Neural progenitor cell (in vitro differentiated cells): ENCODE results near the gene OR4C16. TPM values are rescaled to one million over a fixed set of nuclear protein-coding genes. Genes with fewer than 3 reads are reported as not detected.

Source experiments
- DNase-seq: peaks from one replicate; pipeline ENCODE4 v3.0.0-alpha.2; 2016; ENCODE audit warnings: low spot score
- H2AFZ ChIP-seq: fragments of 200-600 bp; sonication (generic); replicated peaks from 2 replicates; pipeline ENCODE4 v1.6.1; 2016; ENCODE audit warnings: antibody characterized with exemption
- H3F3A ChIP-seq: fragments of 200-600 bp; sonication (generic); 2 replicates; pipeline ENCODE4 v1.6.1; 2016; ENCODE audit warnings: antibody characterized with exemption, low read depth
- H3K27ac ChIP-seq: fragments of 200-600 bp; sonication (generic); 2 replicates; pipeline ENCODE4 v1.5.1; 2016; ENCODE audit warnings: mild to moderate bottlenecking
- H3K27me3 ChIP-seq: fragments of 200-600 bp; sonication (generic); 2 replicates; pipeline ENCODE4 v1.6.1; 2016; ENCODE audit warnings: mild to moderate bottlenecking, moderate library complexity
- H3K36me3 ChIP-seq: fragments of 200-600 bp; sonication (generic); 2 replicates; pipeline ENCODE4 v1.5.1; 2016
- H3K4me1 ChIP-seq: fragments of 200-600 bp; sonication (generic); 2 replicates; pipeline ENCODE4 v1.6.1; 2016; ENCODE audit warnings: mixed run types
- H3K4me2 ChIP-seq: fragments of 200-600 bp; sonication (generic); 2 replicates; pipeline ENCODE4 v1.6.1; 2016
- H3K4me3 ChIP-seq: fragments of 200-600 bp; sonication (generic); 2 replicates; pipeline ENCODE4 v1.5.1; 2016
- H3K79me2 ChIP-seq: fragments of 200-600 bp; sonication (generic); 2 replicates; pipeline ENCODE4 v1.6.1; 2016; ENCODE audit warnings: low read depth
- H3K9ac ChIP-seq: fragments of 200-600 bp; sonication (generic); 2 replicates; pipeline ENCODE4 v1.6.1; 2016
- H3K9me3 ChIP-seq: fragments of 200-600 bp; sonication (generic); 2 replicates; pipeline ENCODE4 v1.5.1; 2016; ENCODE audit warnings: low read depth
- H4K20me1 ChIP-seq: fragments of 200-600 bp; sonication (generic); 2 replicates; pipeline ENCODE4 v1.6.1; 2016; ENCODE audit warnings: low read depth
- H3K27ac Mint-ChIP-seq: 3 replicates; pipeline ENCODE4 v1.8.0; 2021; ENCODE audit warnings: mixed read lengths
- H3K27me3 Mint-ChIP-seq: 2 replicates; pipeline ENCODE4 v1.8.0; 2022; ENCODE audit warnings: low read depth, mild to moderate bottlenecking, inconsistent platforms, moderate library complexity, mixed read lengths; ENCODE audit not compliant: insufficient read depth
- H3K36me3 Mint-ChIP-seq: 3 replicates; pipeline ENCODE4 v1.8.0; 2021; ENCODE audit warnings: mixed read lengths
- H3K4me1 Mint-ChIP-seq: 3 replicates; pipeline ENCODE4 v1.8.0; 2021; ENCODE audit warnings: mixed read lengths
- H3K4me3 Mint-ChIP-seq: 3 replicates; pipeline ENCODE4 v1.8.0; 2021; ENCODE audit warnings: mild to moderate bottlenecking, moderate library complexity, mixed read lengths
- H3K9me3 Mint-ChIP-seq: 3 replicates; pipeline ENCODE4 v1.8.0; 2020; ENCODE audit warnings: mixed read lengths
- EZH2 ChIP-seq: fragments of 200-600 bp; sonication (generic); IDR thresholded peaks from 2 replicates; pipeline ENCODE4 v1.6.1; 2017; ENCODE audit warnings: antibody characterized with exemption, mild to moderate bottlenecking, moderate library complexity
- EZH2phosphoT487 ChIP-seq: fragments of 200-600 bp; sonication (generic); IDR thresholded peaks from 2 replicates; pipeline ENCODE4 v1.6.1; 2017; ENCODE audit warnings: antibody characterized with exemption
- total RNA-seq: library from RNA; depleted of rRNA; stranded (reverse); fragments of >200 nt; gene quantifications from 2 replicates; pipeline ENCODE4 v1.2.3, GENCODE V29; 2015; ENCODE audit warnings: low replicate concordance
- TF ChIP-seq, protein P1 (sequence below): fragments of 200-600 bp; sonication (generic); IDR thresholded peaks from 2 replicates; pipeline ENCODE4 v1.5.1; 2017; ENCODE audit warnings: antibody characterized with exemption, mild to moderate bottlenecking

The OR4C16 gene, protein sequence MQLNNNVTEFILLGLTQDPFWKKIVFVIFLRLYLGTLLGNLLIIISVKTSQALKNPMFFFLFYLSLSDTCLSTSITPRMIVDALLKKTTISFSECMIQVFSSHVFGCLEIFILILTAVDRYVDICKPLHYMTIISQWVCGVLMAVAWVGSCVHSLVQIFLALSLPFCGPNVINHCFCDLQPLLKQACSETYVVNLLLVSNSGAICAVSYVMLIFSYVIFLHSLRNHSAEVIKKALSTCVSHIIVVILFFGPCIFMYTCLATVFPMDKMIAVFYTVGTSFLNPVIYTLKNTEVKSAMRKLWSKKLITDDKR
- total RNA-seq = not detected in 2 replicates

DNA sequence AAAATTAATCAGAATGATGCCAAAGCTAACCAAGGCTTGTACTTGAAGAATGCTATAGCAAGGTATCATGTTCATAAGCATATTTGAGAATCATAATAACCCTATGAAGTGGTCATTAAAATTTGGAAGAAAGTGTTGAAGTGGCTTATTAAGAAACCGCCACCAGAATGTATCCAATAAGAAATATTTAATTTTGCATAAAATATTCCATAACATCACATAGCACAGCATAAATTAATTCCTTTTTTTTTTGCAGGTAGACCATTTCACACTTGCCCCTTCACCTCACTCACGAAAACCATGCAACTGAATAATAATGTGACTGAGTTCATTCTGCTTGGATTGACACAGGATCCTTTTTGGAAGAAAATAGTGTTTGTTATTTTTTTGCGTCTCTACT lies at the start of gene OR4C16:
OR4C16 (plus strand) TSS at position 301 of the 400 bp plus-strand sequence; CDS start at position 301, 0 bp downstream.
- H3K27ac ChIP-seq = no peak within 1 kb of the TSS
- H3K27ac Mint-ChIP-seq = no peak within 1 kb of the TSS
- no peak within 1 kb of the TSS for H3K4me3 ChIP-seq
- peaks cover 20% of the 10 kb centered on the region for H3K9me3 Mint-ChIP-seq
- H3K9me3 ChIP-seq = peaks cover 29% of the 10 kb centered on the region
- TF ChIP-seq, protein P1, sequence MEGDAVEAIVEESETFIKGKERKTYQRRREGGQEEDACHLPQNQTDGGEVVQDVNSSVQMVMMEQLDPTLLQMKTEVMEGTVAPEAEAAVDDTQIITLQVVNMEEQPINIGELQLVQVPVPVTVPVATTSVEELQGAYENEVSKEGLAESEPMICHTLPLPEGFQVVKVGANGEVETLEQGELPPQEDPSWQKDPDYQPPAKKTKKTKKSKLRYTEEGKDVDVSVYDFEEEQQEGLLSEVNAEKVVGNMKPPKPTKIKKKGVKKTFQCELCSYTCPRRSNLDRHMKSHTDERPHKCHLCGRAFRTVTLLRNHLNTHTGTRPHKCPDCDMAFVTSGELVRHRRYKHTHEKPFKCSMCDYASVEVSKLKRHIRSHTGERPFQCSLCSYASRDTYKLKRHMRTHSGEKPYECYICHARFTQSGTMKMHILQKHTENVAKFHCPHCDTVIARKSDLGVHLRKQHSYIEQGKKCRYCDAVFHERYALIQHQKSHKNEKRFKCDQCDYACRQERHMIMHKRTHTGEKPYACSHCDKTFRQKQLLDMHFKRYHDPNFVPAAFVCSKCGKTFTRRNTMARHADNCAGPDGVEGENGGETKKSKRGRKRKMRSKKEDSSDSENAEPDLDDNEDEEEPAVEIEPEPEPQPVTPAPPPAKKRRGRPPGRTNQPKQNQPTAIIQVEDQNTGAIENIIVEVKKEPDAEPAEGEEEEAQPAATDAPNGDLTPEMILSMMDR = no peak
- H3K36me3 ChIP-seq = no peaks in the 10 kb centered on the region
- H3K36me3 Mint-ChIP-seq = no peaks in the 10 kb centered on the region
- H3K79me2 ChIP-seq = no peaks in the 10 kb centered on the region
- no peaks in the 10 kb centered on the region for H3K4me1 Mint-ChIP-seq
- no peaks in the 10 kb centered on the region for H3K27me3 Mint-ChIP-seq
- H3K4me2 ChIP-seq = no peak within 1 kb of the TSS
- H2AFZ ChIP-seq = no peak within 1 kb of the TSS
- H4K20me1 ChIP-seq = no peaks in the 10 kb centered on the region
- H3K9ac ChIP-seq = no peak within 1 kb of the TSS
- no peaks in the 10 kb centered on the region for H3F3A ChIP-seq
- no peaks in the 10 kb centered on the region for H3K4me1 ChIP-seq
- no peak for DNase-seq
- no peaks in the 10 kb centered on the region for H3K27me3 ChIP-seq
- no peak within 1 kb of the TSS for H3K4me3 Mint-ChIP-seq

DNA sequence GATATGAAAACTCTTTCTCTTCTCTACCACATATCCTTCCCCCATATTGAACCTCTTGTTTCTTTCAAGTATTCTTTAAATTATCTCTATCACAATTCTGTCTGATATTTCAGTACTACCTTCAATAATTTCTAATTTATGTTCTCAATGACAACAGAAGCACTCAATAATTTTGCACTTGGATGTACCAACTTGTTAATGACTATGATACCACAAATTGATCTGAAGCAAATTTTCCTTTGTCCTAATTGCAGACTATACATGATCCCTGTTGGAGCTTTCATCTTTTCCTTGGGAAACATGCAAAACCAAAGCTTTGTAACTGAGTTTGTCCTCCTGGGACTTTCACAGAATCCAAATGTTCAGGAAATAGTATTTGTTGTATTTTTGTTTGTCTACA lies 17.8 kb upstream of the OR4C16 start, which contains the start of gene OR4C15:
OR4C15 (plus strand) TSS at position 301 of the 400 bp plus-strand sequence; CDS start at position 301, 0 bp downstream.
- no peaks in the 10 kb centered on the region for H3K36me3 Mint-ChIP-seq
- peaks cover 38% of the 10 kb centered on the region for H3K9me3 ChIP-seq
- H3K4me3 Mint-ChIP-seq = no peak within 1 kb of the TSS
- no peak within 1 kb of the TSS for H3K27ac Mint-ChIP-seq
- TF ChIP-seq EZH2 (no peak), EZH2phosphoT487 (no peak)
- TF ChIP-seq, protein P1 = no peak
- no peaks in the 10 kb centered on the region for H3K79me2 ChIP-seq
- no peaks in the 10 kb centered on the region for H3K4me1 ChIP-seq
- no peak within 1 kb of the TSS for H3K4me2 ChIP-seq
- H4K20me1 ChIP-seq = no peaks in the 10 kb centered on the region
- H3K4me3 ChIP-seq = no peak within 1 kb of the TSS
- H3K27me3 ChIP-seq = no peaks in the 10 kb centered on the region
- no peak for DNase-seq
- no peak within 1 kb of the TSS for H3K9ac ChIP-seq
- no peaks in the 10 kb centered on the region for H3K36me3 ChIP-seq
- H3K27ac ChIP-seq = no peak within 1 kb of the TSS
- H2AFZ ChIP-seq = no peak within 1 kb of the TSS
- H3K9me3 Mint-ChIP-seq = peaks cover 18% of the 10 kb centered on the region
- no peaks in the 10 kb centered on the region for H3F3A ChIP-seq
- no peaks in the 10 kb centered on the region for H3K27me3 Mint-ChIP-seq
- no peaks in the 10 kb centered on the region for H3K4me1 Mint-ChIP-seq

DNA sequence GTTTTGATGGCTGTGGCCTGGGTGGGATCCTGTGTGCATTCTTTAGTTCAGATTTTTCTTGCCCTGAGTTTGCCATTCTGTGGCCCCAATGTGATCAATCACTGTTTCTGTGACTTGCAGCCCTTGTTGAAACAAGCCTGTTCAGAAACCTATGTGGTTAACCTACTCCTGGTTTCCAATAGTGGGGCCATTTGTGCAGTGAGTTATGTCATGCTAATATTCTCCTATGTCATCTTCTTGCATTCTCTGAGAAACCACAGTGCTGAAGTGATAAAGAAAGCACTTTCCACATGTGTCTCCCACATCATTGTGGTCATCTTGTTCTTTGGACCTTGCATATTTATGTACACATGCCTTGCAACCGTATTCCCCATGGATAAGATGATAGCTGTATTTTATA lies 620 bp downstream of the OR4C16 start:
- Mint-ChIP-seq H3K27ac (no peak overlapping the region), H3K27me3 (no peaks in the 10 kb centered on the region), H3K36me3 (no peaks in the 10 kb centered on the region), H3K4me1 (no peaks in the 10 kb centered on the region), H3K9me3 (peaks cover 26% of the 10 kb centered on the region), H3K4me3 (no peak overlapping the region)
- DNase-seq = no peak
- Histone ChIP-seq H3K27ac (no peak overlapping the region), H3K4me1 (no peaks in the 10 kb centered on the region), H4K20me1 (no peaks in the 10 kb centered on the region), H3K4me3 (no peak overlapping the region), H2AFZ (no peak overlapping the region), H3K9ac (no peak overlapping the region), H3F3A (no peaks in the 10 kb centered on the region), H3K9me3 (peaks cover 29% of the 10 kb centered on the region), H3K79me2 (no peaks in the 10 kb centered on the region), H3K27me3 (no peaks in the 10 kb centered on the region), H3K4me2 (no peak overlapping the region), H3K36me3 (no peaks in the 10 kb centered on the region)
- TF ChIP-seq, protein P1 = no peak
- no peak for TF ChIP-seq EZH2phosphoT487
- no peak for TF ChIP-seq EZH2
